ENCODE measurements around the gene PHOSPHO2. TPM values are rescaled to one million over a fixed set of nuclear protein-coding genes. Genes with fewer than 3 reads are reported as not detected.
"Not testable (repeated sequence)": the region's sequence is repeated elsewhere in the genome, so short reads cannot be mapped to it uniquely, and the experiment has no call there.

PHOSPHO2 gene
- total RNA-seq, 1 experiment from 2014 or later = 5.0 TPM

DNA sequence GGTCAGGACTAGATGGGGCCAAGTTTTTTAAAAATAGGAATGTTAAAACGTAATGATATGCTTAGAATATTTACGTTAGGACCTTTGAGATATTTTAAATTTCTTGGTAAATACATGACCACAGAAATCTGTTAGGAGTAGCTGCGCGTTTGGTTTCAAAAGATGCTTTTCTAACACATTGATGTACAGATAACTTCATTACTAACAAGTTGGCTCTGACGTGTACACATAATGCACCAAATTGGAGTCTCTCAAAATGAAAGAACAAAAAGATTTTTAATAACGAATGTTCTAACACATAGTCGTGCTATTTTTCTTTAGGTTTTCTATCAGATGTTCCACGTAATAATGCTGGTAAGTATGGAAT, 608 bp downstream of the PHOSPHO2 start:
- H3K27me3 ChIP-seq (replicated peaks; ENCODE audit: control insufficient read depth, insufficient read depth, low read length) = no peaks in the 10 kb centered on the region
- Mint-ChIP-seq H3K4me3 (ENCODE audit: unreplicated experiment) (peak overlapping the region; percentile 87), H3K4me1 (ENCODE audit: low read depth, unreplicated experiment) (peaks cover 9% of the 10 kb centered on the region), H3K27me3 (ENCODE audit: insufficient read depth, unreplicated experiment) (no peaks in the 10 kb centered on the region), H3K36me3 (ENCODE audit: insufficient read depth, unreplicated experiment) (peaks cover 9% of the 10 kb centered on the region), H3K9me3 (ENCODE audit: unreplicated experiment) (peaks cover 10% of the 10 kb centered on the region), H3K27ac (ENCODE audit: unreplicated experiment) (peak overlapping the region; percentile 98)
- BruUV-seq (replicated peaks) = no TSS peak
- POLR2A ChIA-PET = interaction anchor here (0.5 to 1.1 kb wide), 5 partner anchors 9 to 110 kb away, joined by 3 to 6 read pairs (median 3); partner anchors contain the start of gene PPIG
- H3K4me3 ChIP-seq (ENCODE audit: low read depth, low read length) = peak overlapping the region; percentile 79
- no peaks in the 10 kb centered on the region for H3K36me3 ChIP-seq (ENCODE audit: control insufficient read depth, insufficient read depth, low read length)
- CTCF ChIA-PET = no interaction called here
- TF ChIP-seq, protein P1, sequence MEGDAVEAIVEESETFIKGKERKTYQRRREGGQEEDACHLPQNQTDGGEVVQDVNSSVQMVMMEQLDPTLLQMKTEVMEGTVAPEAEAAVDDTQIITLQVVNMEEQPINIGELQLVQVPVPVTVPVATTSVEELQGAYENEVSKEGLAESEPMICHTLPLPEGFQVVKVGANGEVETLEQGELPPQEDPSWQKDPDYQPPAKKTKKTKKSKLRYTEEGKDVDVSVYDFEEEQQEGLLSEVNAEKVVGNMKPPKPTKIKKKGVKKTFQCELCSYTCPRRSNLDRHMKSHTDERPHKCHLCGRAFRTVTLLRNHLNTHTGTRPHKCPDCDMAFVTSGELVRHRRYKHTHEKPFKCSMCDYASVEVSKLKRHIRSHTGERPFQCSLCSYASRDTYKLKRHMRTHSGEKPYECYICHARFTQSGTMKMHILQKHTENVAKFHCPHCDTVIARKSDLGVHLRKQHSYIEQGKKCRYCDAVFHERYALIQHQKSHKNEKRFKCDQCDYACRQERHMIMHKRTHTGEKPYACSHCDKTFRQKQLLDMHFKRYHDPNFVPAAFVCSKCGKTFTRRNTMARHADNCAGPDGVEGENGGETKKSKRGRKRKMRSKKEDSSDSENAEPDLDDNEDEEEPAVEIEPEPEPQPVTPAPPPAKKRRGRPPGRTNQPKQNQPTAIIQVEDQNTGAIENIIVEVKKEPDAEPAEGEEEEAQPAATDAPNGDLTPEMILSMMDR (IDR thresholded peaks at IDR 0.05; ENCODE audit: insufficient read depth in 1 of 2, low read depth in 1 of 2, low read length in 1 of 2, severe bottlenecking in 1 of 2, unreplicated experiment in 1 of 2) = no peak
- intact Hi-C loops (cut with micrococcal nuclease; ENCODE audit: unreplicated experiment) = loop anchor here (1.0 to 2.0 kb wide), 2 partner anchors 20 to 38 kb away; partner anchors contain the start of gene KLHL23
- H3K9me3 ChIP-seq = 0 out of 2 replicates have a peak, but pooled peaks cover 4% of the 10 kb centered on the region
- peaks cover 9% of the 10 kb centered on the region; the same call in 1 of the 2 replicates for H3K4me1 ChIP-seq
- no peak for DNase-seq

DNA sequence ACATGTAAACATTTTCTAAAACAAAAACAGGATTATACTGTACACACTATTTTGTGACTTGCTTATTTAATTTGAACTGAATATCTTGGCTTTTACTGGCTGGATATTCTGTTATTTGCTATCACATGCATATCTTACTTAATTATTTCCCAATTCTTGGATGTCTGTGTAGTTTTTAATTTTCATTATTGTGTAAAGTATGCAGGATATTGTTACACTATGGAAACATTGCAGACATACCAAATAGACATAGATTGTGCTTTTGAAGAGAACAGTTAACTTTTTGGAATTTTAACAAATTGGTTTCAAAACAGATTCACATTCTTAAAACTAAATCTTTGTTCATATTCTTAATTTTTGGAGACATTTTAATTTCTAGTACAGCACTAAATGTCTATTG, 2.1 kb downstream of the PHOSPHO2 start:
- Histone ChIP-seq H3K27me3 (replicated peaks; ENCODE audit: control insufficient read depth, insufficient read depth, low read length) (no peaks in the 10 kb centered on the region), H3K4me3 (ENCODE audit: low read depth, low read length) (no peak overlapping the region), H3K36me3 (ENCODE audit: control insufficient read depth, insufficient read depth, low read length) (no peaks in the 10 kb centered on the region), H3K9me3 (no peaks in the 10 kb centered on the region), H3K4me1 (peaks cover 9% of the 10 kb centered on the region; the same call in 1 of the 2 replicates)
- TF ChIP-seq, protein P1 (IDR thresholded peaks at IDR 0.05; ENCODE audit: insufficient read depth in 1 of 2, low read depth in 1 of 2, low read length in 1 of 2, severe bottlenecking in 1 of 2, unreplicated experiment in 1 of 2) = no peak
- BruUV-seq (replicated peaks) = no TSS peak
- CTCF ChIA-PET = interaction anchor here (0.7 kb wide), 1 partner anchor 217 kb away, joined by 4 read pairs; no protein-coding TSS in a partner anchor
- H3K36me3 Mint-ChIP-seq (ENCODE audit: insufficient read depth, unreplicated experiment) = peaks cover 13% of the 10 kb centered on the region
- H3K27me3 Mint-ChIP-seq (ENCODE audit: insufficient read depth, unreplicated experiment) = no peaks in the 10 kb centered on the region
- H3K4me1 Mint-ChIP-seq (ENCODE audit: low read depth, unreplicated experiment) = peaks cover 9% of the 10 kb centered on the region
- no peak for DNase-seq
- intact Hi-C loops (cut with micrococcal nuclease; ENCODE audit: unreplicated experiment) = no loop called here
- H3K4me3 Mint-ChIP-seq (ENCODE audit: unreplicated experiment) = no peak overlapping the region
- POLR2A ChIA-PET = no interaction called here
- H3K27ac Mint-ChIP-seq (ENCODE audit: unreplicated experiment) = no peak overlapping the region
- peaks cover under 1% of the 10 kb centered on the region for H3K9me3 Mint-ChIP-seq (ENCODE audit: unreplicated experiment)

DNA sequence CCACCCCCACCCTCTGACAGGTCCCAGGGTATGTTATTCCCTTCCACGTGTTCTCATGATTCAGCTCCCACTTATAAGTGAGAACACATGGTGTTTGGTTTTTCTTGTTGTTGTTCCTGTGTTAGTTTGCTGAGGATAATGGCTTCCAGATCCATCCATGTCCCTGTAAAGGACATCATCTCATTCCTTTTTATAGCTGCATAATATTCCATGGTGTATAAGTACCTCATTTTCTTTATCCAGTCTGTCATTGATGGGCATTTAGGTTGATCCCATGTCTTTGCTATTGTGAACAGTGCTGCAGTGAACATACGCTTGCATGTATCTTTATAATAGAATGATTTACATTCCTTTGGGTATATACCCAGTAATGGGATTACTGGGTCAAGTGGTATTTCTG, 4.9 kb downstream of the PHOSPHO2 start:
- DNase-seq; H3K36me3 ChIP-seq (ENCODE audit: control insufficient read depth, insufficient read depth, low read length); H3K4me1 Mint-ChIP-seq (ENCODE audit: low read depth, unreplicated experiment); H3K9me3 ChIP-seq; intact Hi-C loops (cut with micrococcal nuclease; ENCODE audit: unreplicated experiment); H3K4me3 Mint-ChIP-seq (ENCODE audit: unreplicated experiment); H3K4me1 ChIP-seq; H3K27me3 ChIP-seq (replicated peaks; ENCODE audit: control insufficient read depth, insufficient read depth, low read length); BruUV-seq (replicated peaks); CTCF ChIA-PET; H3K27me3 Mint-ChIP-seq (ENCODE audit: insufficient read depth, unreplicated experiment); H3K27ac Mint-ChIP-seq (ENCODE audit: unreplicated experiment); H3K9me3 Mint-ChIP-seq (ENCODE audit: unreplicated experiment); H3K4me3 ChIP-seq (ENCODE audit: low read depth, low read length); POLR2A ChIA-PET: not testable (repeated sequence)
- peaks cover 16% of the 10 kb centered on the region for H3K36me3 Mint-ChIP-seq (ENCODE audit: insufficient read depth, unreplicated experiment)

DNA sequence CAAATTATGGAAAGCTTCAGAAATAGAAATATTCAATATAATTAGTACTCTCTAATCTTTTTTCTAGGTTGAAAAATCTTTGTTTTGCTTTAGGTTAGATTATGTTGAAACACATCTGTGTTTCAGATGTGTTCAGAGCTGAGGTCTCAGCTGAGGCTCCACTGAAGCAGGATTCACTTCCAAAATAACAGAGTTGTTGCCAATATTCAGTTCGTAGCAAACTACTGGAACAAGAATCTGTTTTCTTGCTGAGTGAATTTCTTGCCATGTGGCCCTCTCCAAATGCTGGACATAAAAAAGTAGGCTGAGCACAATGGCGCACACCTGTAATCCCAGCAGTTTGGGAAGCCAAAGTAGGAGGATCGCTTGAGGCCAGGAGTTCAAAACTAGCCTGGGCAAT, 8.7 kb downstream of the PHOSPHO2 start:
- Mint-ChIP-seq H3K27ac (ENCODE audit: unreplicated experiment) (no peak overlapping the region), H3K36me3 (ENCODE audit: insufficient read depth, unreplicated experiment) (peaks cover 16% of the 10 kb centered on the region), H3K9me3 (ENCODE audit: unreplicated experiment) (no peaks in the 10 kb centered on the region), H3K4me1 (ENCODE audit: low read depth, unreplicated experiment) (no peaks in the 10 kb centered on the region), H3K4me3 (ENCODE audit: unreplicated experiment) (no peak overlapping the region), H3K27me3 (ENCODE audit: insufficient read depth, unreplicated experiment) (no peaks in the 10 kb centered on the region)
- POLR2A ChIA-PET = no interaction called here
- CTCF ChIA-PET = no interaction called here
- no peaks in the 10 kb centered on the region for H3K4me1 ChIP-seq
- intact Hi-C loops (cut with micrococcal nuclease; ENCODE audit: unreplicated experiment) = no loop called here
- H3K4me3 ChIP-seq (ENCODE audit: low read depth, low read length) = no peak overlapping the region
- TF ChIP-seq, protein P1 (IDR thresholded peaks at IDR 0.05; ENCODE audit: insufficient read depth in 1 of 2, low read depth in 1 of 2, low read length in 1 of 2, severe bottlenecking in 1 of 2, unreplicated experiment in 1 of 2) = no peak
- DNase-seq = no peak
- H3K27me3 ChIP-seq (replicated peaks; ENCODE audit: control insufficient read depth, insufficient read depth, low read length) = no peaks in the 10 kb centered on the region
- no peaks in the 10 kb centered on the region for H3K9me3 ChIP-seq
- no TSS peak for BruUV-seq (replicated peaks)
- H3K36me3 ChIP-seq (ENCODE audit: control insufficient read depth, insufficient read depth, low read length) = no peaks in the 10 kb centered on the region

Measured in Caco-2 (cell line).